Stimulated activated effector memory CD8-positive, alpha-beta T cell treated with anti-CD3 and anti-CD28 coated beads, Interleukin-12 subunit alpha, Interleukin-12 subunit beta, amount 100 ng/mL, for 72 hours (primary cell): ENCODE measurements around the gene RIMS4.

Experiments
- ATAC-seq: fragments of 150-1000 bp; cut with Tn5 transposase; 2 replicates; pipeline ENCODE4 v1.10.0; 2021
- DNase-seq, 2 donors: peaks; one replicate each; pipeline ENCODE4 v3.0.0; 2021 to 2022; ENCODE audit warnings: low spot score in 2 of 2
- H3K27ac Mint-ChIP-seq: one replicate; pipeline ENCODE4 v1.8.0; 2022; ENCODE audit warnings: mild to moderate bottlenecking, mixed read lengths
- H3K36me3 Mint-ChIP-seq: one replicate; pipeline ENCODE4 v1.8.0; 2022; ENCODE audit warnings: mild to moderate bottlenecking, mixed read lengths
- H3K4me1 Mint-ChIP-seq: one replicate; pipeline ENCODE4 v1.8.0; 2022; ENCODE audit warnings: mixed read lengths
- H3K4me3 Mint-ChIP-seq: one replicate; pipeline ENCODE4 v1.8.0; 2022; ENCODE audit warnings: mild to moderate bottlenecking, mixed read lengths
- H3K9me3 Mint-ChIP-seq: one replicate; pipeline ENCODE4 v1.8.0; 2022; ENCODE audit warnings: mixed read lengths

The RIMS4 gene

DNA sequence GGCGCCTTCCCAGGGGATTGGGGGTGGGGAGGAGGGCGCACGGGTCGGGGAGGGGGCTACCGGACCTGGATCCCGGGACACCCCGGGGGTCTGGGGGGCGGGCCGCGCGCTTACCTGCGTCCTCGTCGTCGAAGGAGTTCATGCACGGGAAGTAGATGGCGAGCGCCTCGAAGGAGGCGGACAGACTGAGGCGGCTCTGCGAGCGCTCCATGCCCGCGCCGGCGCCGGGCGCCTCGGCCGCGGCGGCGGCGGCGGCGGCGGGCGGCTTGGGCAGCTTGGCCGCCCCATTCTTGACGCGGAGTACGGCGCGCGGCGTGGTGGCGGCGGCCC, 320 bp downstream of the RIMS4 start:
- ATAC-seq (peak; percentile 16), DNase-seq (no peak)
- H3K4me3 Mint-ChIP-seq = peak overlapping the region; percentile 61
- H3K9me3 Mint-ChIP-seq = no peaks in the 10 kb centered on the region
- H3K36me3 Mint-ChIP-seq = no peaks in the 10 kb centered on the region
- no peak overlapping the region for H3K27ac Mint-ChIP-seq
- peaks cover 15% of the 10 kb centered on the region for H3K4me1 Mint-ChIP-seq

DNA sequence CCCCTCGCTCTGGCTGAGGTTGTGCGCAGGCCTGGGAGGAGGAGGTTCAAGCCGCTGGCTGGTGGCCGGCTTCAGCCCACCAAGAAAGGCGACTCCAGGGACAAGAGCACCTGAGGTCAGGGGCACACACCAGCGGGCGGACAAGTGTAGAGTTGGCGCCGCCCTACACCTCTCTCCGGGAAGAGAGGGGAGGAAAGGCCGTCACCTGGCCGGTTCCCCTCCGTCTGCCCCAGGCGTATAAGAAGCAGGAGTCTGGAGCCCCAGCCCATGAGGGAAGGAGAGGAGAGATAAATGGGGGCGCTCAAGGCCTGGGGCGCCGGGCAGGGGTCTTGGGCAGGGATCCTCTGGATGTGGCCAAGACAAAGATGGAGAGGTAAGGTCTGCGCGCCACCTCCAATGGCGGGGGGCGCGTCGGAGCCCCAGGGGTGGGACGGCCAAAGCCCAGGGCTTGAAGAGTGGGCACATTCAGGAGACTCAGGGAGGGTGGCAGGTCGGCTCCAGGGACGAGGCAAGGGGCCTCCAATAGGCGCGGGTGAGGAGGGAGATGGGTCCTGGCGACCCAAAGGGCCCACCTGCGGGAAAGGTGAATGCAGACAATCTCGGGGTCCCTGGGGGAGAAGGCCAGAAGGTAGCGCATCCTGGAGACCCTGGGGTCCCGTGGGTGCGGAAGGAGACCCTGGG, 826 bp downstream of the RIMS4 start:
- Mint-ChIP-seq H3K27ac (no peak overlapping the region), H3K4me1 (peaks cover 15% of the 10 kb centered on the region), H3K9me3 (no peaks in the 10 kb centered on the region), H3K4me3 (peak overlapping the region; percentile 61), H3K36me3 (no peaks in the 10 kb centered on the region)
- DNase-seq = no peak
- no peak for ATAC-seq

DNA sequence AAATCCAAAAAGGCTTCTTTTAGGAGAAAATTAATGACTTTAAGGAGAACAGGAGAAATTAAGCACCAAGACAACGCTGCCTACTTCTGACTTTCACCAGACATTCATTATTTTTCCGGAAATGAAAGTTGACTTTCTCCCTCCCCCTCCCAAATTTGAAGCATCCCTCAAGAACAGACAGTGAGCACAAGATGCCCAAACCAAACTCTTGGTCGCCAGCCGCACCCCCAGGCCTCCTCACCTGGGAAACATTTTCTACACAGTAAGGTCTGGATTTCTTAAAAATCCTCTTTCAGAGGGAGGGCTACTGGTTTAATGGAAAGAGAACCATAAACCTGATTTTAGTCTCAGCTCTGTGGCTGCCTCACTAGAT, 2.7 kb downstream of the RIMS4 start:
- no peaks in the 10 kb centered on the region for H3K9me3 Mint-ChIP-seq
- H3K4me3 Mint-ChIP-seq = no peak overlapping the region
- H3K4me1 Mint-ChIP-seq = peaks cover 15% of the 10 kb centered on the region
- H3K27ac Mint-ChIP-seq = no peak overlapping the region
- DNase-seq = no peak
- ATAC-seq = no peak
- no peaks in the 10 kb centered on the region for H3K36me3 Mint-ChIP-seq

DNA sequence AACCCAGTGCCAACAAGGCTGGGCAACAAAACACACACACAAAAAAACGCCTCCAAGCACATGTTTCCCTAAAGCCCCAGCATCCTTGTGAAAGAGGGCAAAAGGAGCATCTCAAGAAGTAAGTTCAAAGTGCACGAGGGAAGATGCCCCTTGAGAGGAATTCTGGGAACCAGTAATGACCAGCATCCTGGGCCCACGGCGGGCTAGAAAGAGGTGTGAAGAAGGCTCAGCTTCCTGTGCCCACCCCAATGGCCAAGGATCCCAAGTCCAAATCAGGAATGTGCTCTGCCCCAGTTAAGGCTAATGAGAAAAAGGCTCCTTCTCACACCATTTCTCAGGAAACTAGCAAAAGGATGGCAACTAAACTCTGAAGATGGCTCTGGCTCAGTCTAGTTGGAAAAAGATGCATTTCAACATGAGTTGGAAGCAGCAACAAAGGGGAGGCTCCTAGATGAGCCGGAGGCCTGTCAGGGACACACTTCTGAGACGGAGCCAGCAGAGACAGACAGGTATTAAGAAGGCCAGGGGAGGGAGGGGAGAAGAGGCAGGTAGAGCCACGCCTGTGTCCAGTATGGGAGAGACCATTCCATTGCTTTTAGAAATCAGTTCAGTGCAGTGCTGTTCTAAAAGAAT, 3.2 kb downstream of the RIMS4 start:
- H3K27ac Mint-ChIP-seq = no peak overlapping the region
- H3K4me3 Mint-ChIP-seq = no peak overlapping the region
- DNase-seq (no peak), ATAC-seq (no peak)
- H3K9me3 Mint-ChIP-seq = no peaks in the 10 kb centered on the region
- no peaks in the 10 kb centered on the region for H3K36me3 Mint-ChIP-seq
- peaks cover 15% of the 10 kb centered on the region for H3K4me1 Mint-ChIP-seq

DNA sequence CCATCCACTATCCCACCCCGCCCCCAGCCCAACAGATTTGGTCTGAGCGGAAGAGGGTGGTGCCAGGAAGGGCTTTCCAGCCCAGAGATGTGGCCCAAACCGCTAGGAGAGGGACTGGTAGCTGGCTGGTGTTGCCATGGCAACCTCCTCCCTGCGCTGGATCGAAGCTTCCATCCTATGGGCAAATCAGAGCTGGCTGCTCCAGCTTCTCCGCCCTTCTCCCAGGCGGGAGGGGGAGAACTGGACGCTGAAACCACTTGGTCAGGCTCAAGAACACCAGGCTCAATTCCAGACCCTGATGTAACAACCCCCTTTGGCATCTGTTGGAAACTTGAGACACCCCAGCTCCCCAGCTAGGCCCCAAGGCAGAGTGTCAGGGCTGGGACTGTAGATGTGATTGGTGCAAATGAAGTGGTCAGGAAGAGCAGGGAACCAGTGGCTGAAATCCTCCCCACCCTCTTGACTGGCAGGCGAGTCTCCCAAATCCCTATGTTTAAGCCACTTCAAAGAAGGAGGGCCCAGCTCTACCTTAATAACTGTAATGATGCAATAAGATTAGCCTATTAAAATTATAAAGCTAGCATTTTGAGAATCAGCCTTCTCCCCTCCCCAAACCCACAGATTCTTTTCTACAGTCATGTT, 4.2 kb downstream of the RIMS4 start:
- H3K9me3 Mint-ChIP-seq = no peaks in the 10 kb centered on the region
- ATAC-seq = no peak
- H3K4me3 Mint-ChIP-seq = no peak overlapping the region
- DNase-seq = no peak
- H3K36me3 Mint-ChIP-seq = no peaks in the 10 kb centered on the region
- peaks cover 10% of the 10 kb centered on the region for H3K4me1 Mint-ChIP-seq
- H3K27ac Mint-ChIP-seq = no peak overlapping the region

DNA sequence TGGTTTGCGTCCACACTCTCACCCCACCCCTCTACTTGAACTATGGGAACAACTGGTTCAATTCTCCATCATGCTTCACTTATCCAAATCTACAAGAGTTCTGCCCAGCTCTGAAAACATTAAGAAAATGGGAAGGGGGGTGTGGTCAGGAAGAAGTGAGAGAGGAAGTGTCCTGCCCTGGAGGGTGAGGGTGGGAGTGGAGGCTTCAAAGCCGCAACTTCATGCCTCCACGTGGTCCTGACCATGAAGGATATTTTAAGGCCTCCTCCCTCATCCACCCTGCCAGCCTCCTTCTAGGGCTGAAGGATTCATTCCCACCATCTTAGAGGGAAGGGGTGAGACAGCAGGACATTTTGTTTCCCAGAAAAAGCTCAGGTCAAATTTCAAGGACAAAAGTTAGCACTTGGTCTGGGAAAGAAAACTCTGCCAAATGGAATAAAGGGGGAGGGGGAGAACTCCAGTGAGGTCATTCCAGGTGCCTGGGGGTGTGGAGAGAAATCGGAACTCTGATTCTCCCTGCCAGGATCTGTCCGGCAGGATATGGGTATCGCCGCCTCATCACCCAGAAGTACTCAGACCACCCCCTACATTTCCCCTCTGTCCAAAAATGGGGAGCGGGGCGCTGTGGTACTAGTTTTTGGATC, 4.9 kb downstream of the RIMS4 start:
- H3K36me3 Mint-ChIP-seq = no peaks in the 10 kb centered on the region
- DNase-seq = no peak
- no peak overlapping the region for H3K4me3 Mint-ChIP-seq
- peaks cover 7% of the 10 kb centered on the region for H3K4me1 Mint-ChIP-seq
- H3K27ac Mint-ChIP-seq = no peak overlapping the region
- H3K9me3 Mint-ChIP-seq = no peaks in the 10 kb centered on the region
- ATAC-seq = no peak

DNA sequence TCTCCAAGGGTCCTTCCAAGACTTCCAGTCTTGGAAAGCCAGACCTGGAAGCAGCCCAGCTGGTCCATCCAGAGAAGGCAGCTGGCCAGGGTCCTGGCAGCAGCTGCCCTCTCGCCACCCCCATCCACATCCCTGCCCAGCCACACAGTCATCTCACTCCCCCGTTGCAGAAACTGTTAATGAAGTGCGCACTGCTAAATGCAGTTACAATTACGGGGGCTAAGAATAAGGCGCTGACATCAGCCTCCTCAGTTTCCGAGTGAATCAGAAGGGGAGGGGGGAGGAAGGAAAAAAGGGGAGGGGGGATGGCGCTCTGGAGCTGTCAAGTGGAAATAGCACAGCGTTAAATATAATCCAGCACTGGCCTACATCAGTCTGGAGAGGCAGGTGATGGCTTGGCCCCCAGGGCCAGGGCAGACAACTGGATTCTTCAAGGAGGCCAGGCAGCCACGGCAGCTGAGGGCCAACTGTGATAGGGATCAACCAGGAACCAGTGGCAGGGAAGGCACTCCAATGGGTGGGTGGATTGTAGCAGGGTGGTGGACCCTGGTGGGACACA, 6.9 kb downstream of the RIMS4 start:
- H3K27ac Mint-ChIP-seq = no peak overlapping the region

DNA sequence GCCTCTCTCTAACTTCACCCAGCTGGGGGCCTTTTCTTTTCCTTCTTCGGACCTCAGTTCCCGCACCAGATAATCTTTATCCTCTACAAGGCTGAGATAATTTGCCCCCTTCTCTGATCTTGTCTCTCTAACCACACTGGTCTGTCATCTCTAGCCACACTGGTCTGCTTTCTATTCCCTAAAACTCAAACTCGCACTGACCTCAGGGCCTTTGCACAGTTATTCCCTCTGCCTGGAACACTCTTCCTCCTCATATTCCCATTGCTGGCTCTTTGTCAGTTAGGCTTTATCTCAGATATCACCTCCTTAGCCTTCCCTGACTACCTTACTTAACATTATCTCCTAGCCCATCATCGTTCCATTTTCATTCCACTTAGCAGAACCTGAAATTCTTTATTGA, 7.6 kb downstream of the RIMS4 start:
- Mint-ChIP-seq H3K9me3 (no peaks in the 10 kb centered on the region), H3K36me3 (no peaks in the 10 kb centered on the region), H3K4me3 (no peak overlapping the region), H3K27ac (no peak overlapping the region), H3K4me1 (no peaks in the 10 kb centered on the region)
- ATAC-seq (no peak), DNase-seq (no peak)

More for the DNA sequence above, 6.9 kb downstream of the RIMS4 start:
- H3K4me1 Mint-ChIP-seq = no peaks in the 10 kb centered on the region
- H3K9me3 Mint-ChIP-seq = no peaks in the 10 kb centered on the region
- H3K4me3 Mint-ChIP-seq = no peak overlapping the region
- no peaks in the 10 kb centered on the region for H3K36me3 Mint-ChIP-seq
- DNase-seq (no peak), ATAC-seq (no peak)

DNA sequence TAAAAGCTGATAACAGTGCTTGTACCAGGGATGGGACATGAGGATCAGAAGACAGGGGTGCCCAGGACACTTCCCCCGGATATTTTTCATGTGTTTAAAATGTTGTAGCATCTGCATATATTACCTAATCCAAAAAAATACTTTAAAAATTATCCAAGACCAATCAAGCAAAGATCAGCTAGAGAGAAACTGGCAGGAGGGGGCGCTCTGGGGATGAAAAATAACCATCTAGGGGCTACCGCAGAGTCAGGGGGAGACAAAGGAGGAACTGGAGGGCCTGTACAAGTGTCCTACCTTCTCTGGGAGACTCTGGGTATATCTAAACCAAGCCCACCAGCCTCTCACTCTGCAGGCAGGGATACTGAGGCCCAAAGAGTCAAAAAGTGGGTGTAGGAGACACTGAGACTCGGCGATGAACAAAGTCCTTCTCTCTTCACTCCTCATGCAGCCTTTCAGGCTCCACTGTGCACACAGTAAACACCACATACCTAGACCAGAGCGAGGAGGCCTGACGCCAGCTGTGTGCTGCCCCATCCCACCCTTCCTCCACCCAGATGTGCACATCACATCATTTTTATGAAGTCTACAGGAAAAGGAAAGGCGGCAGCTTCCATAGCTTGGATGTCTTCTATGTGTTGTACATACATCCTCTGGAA, 9.8 kb downstream of the RIMS4 start:
- Mint-ChIP-seq H3K4me1 (no peaks in the 10 kb centered on the region), H3K27ac (no peak overlapping the region), H3K36me3 (no peaks in the 10 kb centered on the region), H3K4me3 (no peak overlapping the region), H3K9me3 (no peaks in the 10 kb centered on the region)
- ATAC-seq = no peak
- no peak for DNase-seq

DNA sequence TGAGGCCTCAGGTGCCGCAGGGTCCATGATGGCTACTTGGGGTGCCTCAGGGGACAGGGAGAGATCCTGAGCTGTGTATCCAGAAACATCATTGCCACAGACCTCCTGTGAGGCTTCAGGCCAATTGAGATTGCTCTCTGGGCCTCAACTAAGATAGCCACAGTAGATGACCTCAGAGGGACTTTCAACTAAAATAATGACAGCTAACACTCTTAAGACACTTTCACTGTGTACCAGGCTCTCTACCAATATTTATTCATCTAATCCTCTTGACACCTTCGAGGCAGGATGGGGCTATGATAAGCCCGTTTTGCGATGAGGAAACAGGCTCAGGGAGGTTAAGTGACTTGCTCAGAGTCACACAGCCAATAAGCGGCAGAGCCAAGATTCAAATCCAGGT, 10.7 kb downstream of the RIMS4 start:
- no peak for ATAC-seq
- no peak for DNase-seq
- H3K36me3 Mint-ChIP-seq = no peaks in the 10 kb centered on the region
- no peaks in the 10 kb centered on the region for H3K4me1 Mint-ChIP-seq
- no peak overlapping the region for H3K27ac Mint-ChIP-seq
- no peak overlapping the region for H3K4me3 Mint-ChIP-seq
- H3K9me3 Mint-ChIP-seq = no peaks in the 10 kb centered on the region

DNA sequence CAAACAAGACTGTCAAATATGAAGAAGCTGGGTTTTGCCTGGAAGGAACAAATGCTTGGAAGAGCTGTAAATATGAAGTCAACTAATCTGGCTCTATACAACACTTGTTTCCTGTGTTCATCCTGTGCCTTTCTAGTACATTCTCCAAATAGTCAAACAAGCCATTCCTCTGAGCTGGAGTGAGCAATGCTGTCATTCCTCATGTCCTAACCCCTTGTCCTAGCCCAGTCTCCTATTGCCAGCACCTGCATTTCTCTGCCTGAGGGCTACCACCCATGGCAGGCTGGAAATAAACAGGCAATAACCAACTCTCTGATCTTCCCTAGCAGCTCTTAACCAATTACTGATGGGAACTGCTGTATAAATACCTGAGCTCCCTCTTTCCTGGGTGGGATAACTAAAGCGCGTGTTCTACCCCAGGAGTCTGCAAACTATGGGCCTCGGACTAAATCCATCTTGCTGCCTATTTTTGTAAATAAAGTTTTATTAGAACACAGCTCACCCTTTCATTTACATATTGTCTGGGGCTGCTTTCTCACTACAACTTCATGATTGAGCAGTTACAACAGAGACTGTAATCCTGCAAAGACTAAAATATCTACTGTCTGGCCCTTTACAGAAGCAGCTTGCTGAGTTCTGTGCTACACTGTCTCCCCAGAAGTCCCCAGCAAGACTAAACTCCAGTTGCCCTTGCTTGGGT, 13.4 kb downstream of the RIMS4 start:
- DNase-seq = no peak
- no peak overlapping the region for H3K27ac Mint-ChIP-seq
- no peaks in the 10 kb centered on the region for H3K4me1 Mint-ChIP-seq
- H3K4me3 Mint-ChIP-seq = no peak overlapping the region
- ATAC-seq = no peak
- H3K9me3 Mint-ChIP-seq = no peaks in the 10 kb centered on the region
- no peaks in the 10 kb centered on the region for H3K36me3 Mint-ChIP-seq

DNA sequence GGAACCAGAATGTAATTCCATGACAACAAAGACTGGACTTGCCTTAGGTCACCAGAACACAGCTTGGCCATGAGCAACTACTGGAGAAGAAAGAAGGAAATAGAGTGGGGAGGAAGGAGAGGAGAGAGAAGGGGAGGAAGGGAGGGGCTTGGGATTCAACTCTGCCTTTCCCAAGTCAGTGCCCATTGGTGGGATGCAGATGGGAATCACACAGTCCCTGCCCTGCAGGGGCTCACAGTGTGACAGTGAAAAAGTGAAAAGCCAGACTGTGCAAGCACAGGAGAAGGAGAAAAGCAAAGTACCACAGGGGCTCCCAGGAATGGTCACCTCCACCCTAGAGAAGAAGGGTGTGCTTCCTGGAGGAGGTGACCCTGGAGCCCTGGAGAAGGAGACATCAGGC, 14.0 kb downstream of the RIMS4 start:
- Mint-ChIP-seq H3K27ac (no peak overlapping the region), H3K36me3 (no peaks in the 10 kb centered on the region), H3K9me3 (no peaks in the 10 kb centered on the region), H3K4me3 (no peak overlapping the region), H3K4me1 (no peaks in the 10 kb centered on the region)
- ATAC-seq (no peak), DNase-seq (no peak)

DNA sequence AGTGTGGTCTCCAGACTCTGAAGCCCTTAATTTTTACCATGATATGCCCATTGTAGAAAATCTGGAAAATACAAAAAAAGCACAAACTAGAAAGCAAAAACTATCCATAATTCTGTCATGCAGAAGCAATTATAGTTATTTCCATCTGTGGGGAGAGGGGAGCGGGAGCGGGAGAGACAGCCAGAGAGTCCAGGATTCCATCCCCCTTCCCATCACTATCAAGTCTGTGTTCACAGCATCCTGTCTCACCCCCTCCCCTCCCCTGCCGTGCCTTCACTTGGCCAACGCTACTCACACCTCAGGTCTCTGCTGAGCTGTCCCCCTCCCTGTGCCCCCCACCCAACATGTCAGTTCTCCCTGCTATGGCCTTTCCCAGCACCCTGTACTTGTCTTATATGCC, 14.5 kb downstream of the RIMS4 start:
- Mint-ChIP-seq H3K4me1 (no peaks in the 10 kb centered on the region), H3K9me3 (no peaks in the 10 kb centered on the region), H3K4me3 (no peak overlapping the region), H3K27ac (no peak overlapping the region), H3K36me3 (no peaks in the 10 kb centered on the region)
- ATAC-seq = no peak
- no peak for DNase-seq

DNA sequence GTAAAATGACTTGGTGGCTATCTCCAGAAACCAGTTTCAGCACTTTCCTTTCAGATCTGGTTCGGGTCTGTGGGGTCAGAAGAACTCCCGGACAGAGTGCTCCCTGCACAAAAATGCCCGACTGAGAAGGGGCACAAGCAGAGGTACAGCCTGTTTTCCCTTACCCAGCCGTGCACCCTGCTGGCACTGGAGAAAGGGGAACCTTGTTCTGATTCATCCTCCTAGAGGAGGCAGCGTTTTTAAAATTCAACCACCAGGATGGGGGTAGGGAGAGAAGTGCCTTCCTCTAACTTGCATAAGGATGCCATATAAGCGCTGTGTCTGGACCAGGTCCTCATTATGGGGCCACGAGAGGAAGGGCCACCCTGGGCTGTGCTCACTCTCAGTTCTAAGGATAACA, 17.6 kb downstream of the RIMS4 start:
- no peaks in the 10 kb centered on the region for H3K36me3 Mint-ChIP-seq
- H3K4me3 Mint-ChIP-seq = no peak overlapping the region
- H3K9me3 Mint-ChIP-seq = no peaks in the 10 kb centered on the region
- no peak for DNase-seq
- H3K4me1 Mint-ChIP-seq = no peaks in the 10 kb centered on the region
- H3K27ac Mint-ChIP-seq = no peak overlapping the region
- ATAC-seq = no peak
